Right atrium auricular region (tissue), 2 donors: ENCODE results near the gene BMAL1. TPM values are rescaled to one million over a fixed set of nuclear protein-coding genes. Genes with fewer than 3 reads are reported as not detected.

Source experiments
- DNase-seq: peaks from one replicate; pipeline ENCODE4 v3.0.0-alpha.2; 2019; ENCODE audit warnings: low spot score
- H3K27ac ChIP-seq, 2 donors: fragments of 200-600 bp; sonication (generic); 1 replicate in 1 of 2; 2 replicates in 1 of 2; pipeline ENCODE4 v1.5.1; 2016 to 2019
- H3K27me3 ChIP-seq, 2 donors: fragments of 200-600 bp; sonication (generic); one replicate each; pipeline versions ENCODE4 v1.5.1 to v1.6.0; 2017 to 2019
- H3K36me3 ChIP-seq: fragments of 200-600 bp; sonication (generic); one replicate; pipeline ENCODE4 v1.5.1; 2016
- H3K4me1 ChIP-seq, 2 donors: fragments of 200-600 bp; sonication (generic); one replicate each; pipeline versions ENCODE4 v1.5.1 to v1.6.0; 2017 to 2019
- H3K4me3 ChIP-seq, 2 donors: fragments of 200-600 bp; sonication (generic); 1 replicate in 1 of 2; 2 replicates in 1 of 2; pipeline ENCODE4 v1.5.1; 2017 to 2019; ENCODE audit warnings: mild to moderate bottlenecking in 1 of 2, moderate library complexity in 1 of 2
- H3K9me3 ChIP-seq, 2 donors: fragments of 200-600 bp; sonication (generic); one replicate each; pipeline ENCODE4 v1.5.1; 2019
- total RNA-seq, 2 donors: library from RNA; depleted of rRNA; stranded (reverse); fragments of >200 nt; gene quantifications; one replicate each; pipeline ENCODE4 v1.1.0, GENCODE V29; 2016
- TF ChIP-seq, protein P1 (sequence below), 2 donors: fragments of 200-600 bp; sonication (generic); IDR thresholded peaks; one replicate each; pipeline ENCODE4 v1.5.1; 2019; ENCODE audit warnings: antibody characterized with exemption in 2 of 2

The BMAL1 gene
- total RNA-seq, 2 donors from 2014 or later: 20.7 to 24.9 TPM

DNA sequence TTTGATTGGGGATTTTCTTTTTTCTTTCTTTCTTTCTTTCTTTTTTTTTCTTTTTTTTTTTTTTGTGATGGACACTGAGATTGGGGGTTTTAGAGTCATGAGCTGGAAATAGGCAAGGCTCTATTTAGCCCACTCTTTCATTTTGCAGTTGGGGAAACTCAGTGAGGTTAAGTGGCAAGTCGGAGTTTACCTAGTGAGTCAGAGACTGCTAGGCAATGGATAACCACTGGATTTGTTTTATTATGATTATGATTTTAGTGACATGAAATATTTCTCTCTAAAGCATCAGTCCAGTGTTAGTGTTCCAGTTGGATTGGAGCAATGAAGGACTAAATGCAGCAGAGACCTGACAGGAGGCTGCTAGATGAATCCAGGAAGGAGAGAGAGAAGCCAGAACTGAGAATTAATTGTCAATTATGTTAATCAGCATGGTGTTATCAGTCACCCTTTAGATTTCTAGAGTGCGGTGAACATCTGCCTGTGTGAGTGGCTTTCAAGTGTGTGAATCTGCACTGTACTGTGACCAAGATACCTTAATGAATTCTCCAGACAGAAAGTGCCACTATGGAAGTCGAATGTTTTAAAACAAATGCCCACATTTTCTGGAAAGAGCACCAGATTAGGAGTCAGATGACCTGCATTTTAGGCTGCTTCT, 10.9 kb downstream of the BMAL1 start:
- H3K36me3 ChIP-seq: no peaks in the 10 kb centered on the region
- no peak overlapping the region for H3K27ac ChIP-seq
- TF ChIP-seq, protein P1, sequence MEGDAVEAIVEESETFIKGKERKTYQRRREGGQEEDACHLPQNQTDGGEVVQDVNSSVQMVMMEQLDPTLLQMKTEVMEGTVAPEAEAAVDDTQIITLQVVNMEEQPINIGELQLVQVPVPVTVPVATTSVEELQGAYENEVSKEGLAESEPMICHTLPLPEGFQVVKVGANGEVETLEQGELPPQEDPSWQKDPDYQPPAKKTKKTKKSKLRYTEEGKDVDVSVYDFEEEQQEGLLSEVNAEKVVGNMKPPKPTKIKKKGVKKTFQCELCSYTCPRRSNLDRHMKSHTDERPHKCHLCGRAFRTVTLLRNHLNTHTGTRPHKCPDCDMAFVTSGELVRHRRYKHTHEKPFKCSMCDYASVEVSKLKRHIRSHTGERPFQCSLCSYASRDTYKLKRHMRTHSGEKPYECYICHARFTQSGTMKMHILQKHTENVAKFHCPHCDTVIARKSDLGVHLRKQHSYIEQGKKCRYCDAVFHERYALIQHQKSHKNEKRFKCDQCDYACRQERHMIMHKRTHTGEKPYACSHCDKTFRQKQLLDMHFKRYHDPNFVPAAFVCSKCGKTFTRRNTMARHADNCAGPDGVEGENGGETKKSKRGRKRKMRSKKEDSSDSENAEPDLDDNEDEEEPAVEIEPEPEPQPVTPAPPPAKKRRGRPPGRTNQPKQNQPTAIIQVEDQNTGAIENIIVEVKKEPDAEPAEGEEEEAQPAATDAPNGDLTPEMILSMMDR (IDR thresholded peaks at IDR 0.05): no peak
- no peak for DNase-seq
- no peak overlapping the region for H3K4me3 ChIP-seq
- H3K27me3 ChIP-seq: no peaks in the 10 kb centered on the region
- H3K4me1 ChIP-seq: peaks cover 0 to 7% of the 10 kb centered on the region in 2 donors
- H3K9me3 ChIP-seq: no peaks in the 10 kb centered on the region

DNA sequence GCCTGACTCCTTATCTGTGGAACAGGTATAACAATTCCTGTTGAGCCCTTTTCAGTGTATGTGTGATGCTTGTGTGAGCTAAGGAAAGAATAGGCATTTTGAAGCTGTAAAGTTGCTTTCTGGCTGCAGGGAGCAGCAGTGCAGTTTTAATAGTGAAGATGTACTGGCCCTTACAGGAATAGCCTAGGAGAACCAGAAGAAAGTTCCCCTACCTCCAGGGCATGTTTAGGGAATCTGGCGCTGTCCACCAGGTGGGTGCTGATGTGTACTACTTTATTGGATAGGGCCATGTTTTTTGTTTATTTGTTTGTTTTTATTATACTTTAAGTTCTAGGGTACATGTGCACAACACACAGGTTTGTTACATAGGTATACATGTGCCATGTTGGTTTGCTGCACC, 11.5 kb downstream of the BMAL1 start:
- Histone ChIP-seq H3K4me3 (no peak overlapping the region), H3K4me1 (peaks cover 0 to 7% of the 10 kb centered on the region in 2 donors), H3K27ac (no peak overlapping the region), H3K36me3 (no peaks in the 10 kb centered on the region), H3K9me3 (no peaks in the 10 kb centered on the region), H3K27me3 (no peaks in the 10 kb centered on the region)
- TF ChIP-seq, protein P1 (IDR thresholded peaks at IDR 0.05): no peak
- DNase-seq: no peak

DNA sequence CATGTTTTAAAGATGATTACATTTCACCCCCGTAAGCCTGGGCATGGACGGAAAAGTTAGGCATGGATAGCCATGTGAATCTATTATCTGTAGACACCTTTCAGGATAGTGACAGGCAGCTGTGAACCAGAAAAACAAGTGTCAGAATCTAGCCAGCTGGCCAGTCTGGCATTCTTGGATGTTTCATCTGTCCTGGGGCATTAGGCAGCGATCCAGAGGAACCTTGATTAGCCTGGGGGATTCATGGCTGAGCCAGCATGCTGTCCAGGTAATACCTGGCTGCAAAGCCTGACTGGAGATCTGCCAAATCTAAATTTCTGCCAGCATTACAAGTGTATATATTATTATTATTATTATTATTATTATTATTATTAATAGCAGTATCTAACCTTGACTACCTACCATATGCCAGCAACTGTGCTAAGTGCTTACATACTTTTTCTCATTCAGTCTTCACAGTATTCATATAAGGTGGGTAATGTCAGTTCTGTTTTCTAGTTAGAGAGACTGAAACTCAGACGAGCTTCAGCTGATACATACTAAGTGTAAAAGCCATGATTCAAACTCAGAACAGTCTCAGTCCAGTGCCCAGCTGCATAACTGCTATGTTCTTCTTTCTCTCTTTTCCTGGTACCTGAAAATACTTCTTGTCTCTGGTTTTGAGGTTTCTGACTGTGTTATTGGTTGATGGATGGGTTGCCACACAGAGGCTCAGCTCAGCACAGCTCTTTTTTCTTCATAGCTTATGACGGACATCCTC, 12.8 kb downstream of the BMAL1 start:
- Histone ChIP-seq H3K36me3 (no peaks in the 10 kb centered on the region), H3K27ac (no peak overlapping the region), H3K9me3 (no peaks in the 10 kb centered on the region), H3K4me1 (peaks cover 0 to 20% of the 10 kb centered on the region in 2 donors), H3K27me3 (no peaks in the 10 kb centered on the region), H3K4me3 (no peak overlapping the region)
- TF ChIP-seq, protein P1 (IDR thresholded peaks at IDR 0.05): no peak
- DNase-seq: no peak

DNA sequence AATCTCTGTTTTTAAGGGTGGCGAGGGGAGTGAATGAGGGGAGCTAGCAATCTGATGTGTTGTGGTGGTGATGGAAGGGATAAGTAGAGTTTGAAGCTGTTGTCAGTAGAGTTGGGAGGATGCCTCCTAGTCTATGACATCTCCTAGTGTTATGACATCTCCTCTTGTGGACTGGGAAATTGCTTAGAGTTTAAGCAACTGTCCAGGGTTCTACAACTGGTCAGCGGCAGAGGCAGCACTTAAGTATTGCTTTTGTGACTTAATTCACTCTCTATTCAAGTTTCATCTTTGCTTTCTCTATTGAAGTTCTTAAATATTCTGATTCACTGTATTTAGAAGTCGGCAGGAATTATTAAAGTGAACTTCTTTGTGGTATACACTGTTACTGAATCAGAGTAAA, 13.8 kb downstream of the BMAL1 start:
- Histone ChIP-seq H3K36me3 (no peaks in the 10 kb centered on the region), H3K4me3 (no peak overlapping the region), H3K27ac (no peak overlapping the region), H3K4me1 (peaks cover 0 to 21% of the 10 kb centered on the region in 2 donors), H3K9me3 (no peaks in the 10 kb centered on the region), H3K27me3 (no peaks in the 10 kb centered on the region)
- TF ChIP-seq, protein P1 (IDR thresholded peaks at IDR 0.05): no peak
- no peak for DNase-seq

DNA sequence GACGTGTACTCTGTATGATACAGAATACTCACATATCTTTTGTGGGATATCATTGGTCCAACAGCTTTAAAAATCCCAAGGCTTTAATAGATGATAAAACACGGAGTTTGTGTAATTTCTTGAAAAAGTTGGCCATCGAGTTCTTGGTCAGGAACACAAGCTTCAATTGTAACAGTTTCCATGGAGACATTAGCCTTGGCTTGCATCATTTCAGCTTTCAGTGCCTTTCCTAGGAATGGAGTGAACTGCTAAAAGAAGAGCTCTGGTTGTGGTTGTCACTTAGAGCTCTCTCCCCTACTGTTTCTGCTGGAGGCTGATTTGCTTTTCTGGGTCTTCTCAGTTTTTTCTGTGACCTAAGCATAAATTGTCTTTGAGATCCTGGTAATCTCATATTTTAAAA, 14.2 kb downstream of the BMAL1 start:
- H3K4me3 ChIP-seq: no peak overlapping the region
- peaks cover 0 to 21% of the 10 kb centered on the region in 2 donors for H3K4me1 ChIP-seq
- H3K27ac ChIP-seq: no peak overlapping the region
- no peaks in the 10 kb centered on the region for H3K27me3 ChIP-seq
- DNase-seq: no peak
- no peaks in the 10 kb centered on the region for H3K9me3 ChIP-seq
- no peaks in the 10 kb centered on the region for H3K36me3 ChIP-seq
- TF ChIP-seq, protein P1 (IDR thresholded peaks at IDR 0.05): no peak
